Small intestine (tissue), 7 donors: ENCODE results near the gene PSD. TPM values are rescaled to one million over a fixed set of nuclear protein-coding genes. Genes with fewer than 3 reads are reported as not detected.

Experiments used
- DNase-seq, 2 donors: peaks; one replicate each; pipeline versions ENCODE4 v3.0.0 to v3.0.0-alpha.2; 2013
- FAIRE-seq: peaks from 2 replicates; lab custom pipeline; 2012; peaks lifted over from hg19 to GRCh38; lab: Jason Lieb, UNC
- H3K27ac ChIP-seq, 3 donors: one replicate each; pipeline ENCODE4 v1.5.1; 2013; ENCODE audit warnings: low read length in 2 of 3, mild to moderate bottlenecking in 2 of 3, control low read depth in 1 of 3, inconsistent platforms in 1 of 3, low read depth in 1 of 3, moderate library complexity in 1 of 3
- H3K27me3 ChIP-seq, 3 donors: one replicate each; pipeline ENCODE4 v1.6.1; 2013; ENCODE audit warnings: low read length in 3 of 3, inconsistent platforms in 1 of 3; ENCODE audit not compliant: control insufficient read depth in 3 of 3, insufficient read depth in 3 of 3
- H3K36me3 ChIP-seq, 3 donors: one replicate each; pipeline ENCODE4 v1.6.1; 2013; ENCODE audit warnings: low read length in 3 of 3, inconsistent platforms in 1 of 3, low read depth in 1 of 3, mild to moderate bottlenecking in 1 of 3, moderate library complexity in 1 of 3; ENCODE audit not compliant: control insufficient read depth in 3 of 3, insufficient read depth in 2 of 3
- H3K4me1 ChIP-seq, 3 donors: one replicate each; pipeline ENCODE4 v1.6.1; 2013; ENCODE audit warnings: low read length in 2 of 3, inconsistent platforms in 1 of 3, low read depth in 1 of 3, mild to moderate bottlenecking in 1 of 3, moderate library complexity in 1 of 3; ENCODE audit not compliant: control insufficient read depth in 3 of 3, insufficient read depth in 2 of 3
- H3K4me3 ChIP-seq, 3 donors: one replicate each; pipeline ENCODE4 v1.5.1; 2013; ENCODE audit warnings: low read length in 3 of 3, control low read depth in 1 of 3, inconsistent platforms in 1 of 3, low read depth in 1 of 3, mild to moderate bottlenecking in 1 of 3, moderate library complexity in 1 of 3
- H3K9me3 ChIP-seq, 2 donors: one replicate each; pipeline ENCODE4 v1.6.1; 2013; ENCODE audit warnings: low read depth in 1 of 2, low read length in 1 of 2; ENCODE audit not compliant: control insufficient read depth in 2 of 2, insufficient read depth in 1 of 2
- WGBS, 3 donors: extraction: QIAGEN DNeasy Blood & Tissue Kit; methylation state at CpG; one replicate each; pipeline ENCODE4 v1.1.7; 2013; 5-methylcytosine and 5-hydroxymethylcytosine counted together
- polyA plus RNA-seq, 4 donors: library from polyadenylated mRNA; stranded (reverse) in 3 of 4; unstranded in 1 of 4; fragments of 200-250 nt in 3 of 4; fragments of 120-200 nt in 1 of 4; gene quantifications; one replicate each; pipeline versions ENCODE4 v1.2.1 to v1.2.3, GENCODE V29; 2013
- donor health status: healthy with polysubstance abuse.
- donor health status: control.
- donor health status: control.
- donor health status: Bipolar disorder and iron deficiency.
- donor health status: healthy.

Gene PSD
- polyA plus RNA-seq, 4 donors: 1.1 to 30.6 (median 2.9) TPM

DNA sequence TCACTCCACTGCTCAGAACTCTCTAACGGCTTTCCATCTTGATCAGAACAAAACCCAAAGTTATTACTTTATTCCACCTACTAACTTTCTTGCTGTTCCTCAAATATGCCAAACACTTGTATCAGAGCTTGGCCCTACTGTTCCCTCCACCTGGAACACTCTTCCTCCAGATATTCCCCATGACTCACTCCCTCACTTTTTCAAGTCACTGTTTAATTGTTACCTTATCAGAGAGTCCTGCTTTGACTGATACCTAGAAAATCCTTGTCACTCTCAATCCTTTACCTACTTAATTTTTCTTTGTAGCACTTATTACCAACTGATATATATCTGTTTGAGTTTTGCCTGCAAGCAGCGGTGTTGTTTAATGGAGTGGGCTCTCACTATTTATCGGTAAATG is 28.7 kb downstream of the PSD start:
- no peaks in the 10 kb centered on the region for H3K36me3 ChIP-seq
- DNase-seq: no peak
- FAIRE-seq: no peak
- 65 to 87% (median 78%) methylated on average over 3 of the region's 3 CpGs for WGBS, 3 donors
- peaks cover 0 to 2% (median 0%) of the 10 kb centered on the region in 3 donors for H3K4me1 ChIP-seq
- H3K27ac ChIP-seq: no peak overlapping the region
- peaks cover 0 to 7% (median 0%) of the 10 kb centered on the region in 3 donors for H3K27me3 ChIP-seq
- no peaks in the 10 kb centered on the region for H3K9me3 ChIP-seq
- H3K4me3 ChIP-seq: no peak overlapping the region

DNA sequence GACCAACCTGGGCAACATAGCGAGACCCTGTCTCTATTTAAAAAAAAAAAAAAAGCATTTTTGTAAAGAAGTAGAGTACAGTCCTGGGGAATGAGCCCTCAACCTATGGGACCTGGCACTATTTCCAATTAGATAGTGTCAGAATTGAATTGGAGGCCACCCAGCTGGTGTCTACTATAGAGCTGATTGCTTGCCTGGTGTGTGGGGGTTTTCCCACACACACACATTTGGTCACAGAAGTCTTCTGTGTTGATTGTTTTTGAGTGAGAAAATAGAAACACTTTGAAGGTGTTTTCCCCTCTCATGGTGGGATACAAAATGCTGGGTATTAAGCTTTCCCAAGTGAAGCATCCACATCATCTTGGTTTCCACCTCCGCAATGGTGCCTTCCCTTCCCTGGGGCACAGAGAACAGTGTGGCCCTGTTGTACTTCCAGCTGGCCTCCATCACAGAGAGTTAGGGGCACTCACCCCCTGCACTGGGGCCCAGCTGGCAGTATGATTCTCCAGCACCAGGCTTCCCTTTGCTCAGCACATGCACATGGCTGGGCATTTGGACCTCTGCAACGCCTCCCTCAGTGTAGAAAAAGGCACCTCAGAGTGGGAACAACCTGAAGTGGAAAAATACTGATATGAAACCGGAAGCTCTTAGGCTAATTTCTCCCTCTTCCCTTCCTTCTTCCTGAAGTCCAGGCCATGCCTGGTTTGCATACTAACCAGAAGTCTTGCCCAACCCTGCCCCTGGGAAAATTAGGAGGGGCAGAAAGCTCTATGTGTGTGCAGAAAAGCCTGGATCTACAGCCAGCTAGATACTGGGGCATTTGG is 33.8 kb downstream of the PSD start:
- H3K4me3 ChIP-seq: no peak overlapping the region
- no peak overlapping the region for H3K27ac ChIP-seq
- H3K4me1 ChIP-seq: no peaks in the 10 kb centered on the region
- no peak for FAIRE-seq
- DNase-seq: no peak
- peaks cover 14 to 43% (median 18%) of the 10 kb centered on the region in 3 donors for H3K36me3 ChIP-seq
- 64 to 69% (median 68%) methylated on average over 4 of the region's 4 CpGs for WGBS, 3 donors
- no peaks in the 10 kb centered on the region for H3K9me3 ChIP-seq
- no peaks in the 10 kb centered on the region for H3K27me3 ChIP-seq

DNA sequence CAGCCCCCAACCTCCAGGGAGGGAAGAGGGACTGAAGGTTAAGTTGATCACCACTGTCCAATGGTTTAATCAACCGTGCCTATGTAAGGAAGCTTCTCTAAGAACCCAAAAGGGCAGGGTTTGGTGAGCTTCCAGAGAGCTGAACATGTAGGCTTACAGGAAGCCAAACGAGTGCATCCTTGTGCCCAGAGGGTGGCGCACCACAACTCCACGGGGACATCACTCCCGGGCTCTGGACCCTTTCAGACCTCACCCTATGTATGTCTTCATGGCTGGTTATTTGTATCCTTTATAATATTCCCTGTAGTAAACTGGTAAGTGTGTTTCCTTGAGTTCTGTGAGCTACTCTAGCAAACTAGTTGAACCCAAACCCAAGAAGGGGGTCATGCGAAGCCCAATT is 34.5 kb downstream of the PSD start:
- H3K4me3 ChIP-seq: no peak overlapping the region
- no peak overlapping the region for H3K27ac ChIP-seq
- peaks cover 22 to 51% (median 22%) of the 10 kb centered on the region in 3 donors for H3K36me3 ChIP-seq
- no peak for FAIRE-seq
- no peaks in the 10 kb centered on the region for H3K4me1 ChIP-seq
- no peaks in the 10 kb centered on the region for H3K27me3 ChIP-seq
- 50 to 66% (median 65%) methylated on average over 6 of the region's 6 CpGs for WGBS, 3 donors
- no peak for DNase-seq
- H3K9me3 ChIP-seq: no peaks in the 10 kb centered on the region

DNA sequence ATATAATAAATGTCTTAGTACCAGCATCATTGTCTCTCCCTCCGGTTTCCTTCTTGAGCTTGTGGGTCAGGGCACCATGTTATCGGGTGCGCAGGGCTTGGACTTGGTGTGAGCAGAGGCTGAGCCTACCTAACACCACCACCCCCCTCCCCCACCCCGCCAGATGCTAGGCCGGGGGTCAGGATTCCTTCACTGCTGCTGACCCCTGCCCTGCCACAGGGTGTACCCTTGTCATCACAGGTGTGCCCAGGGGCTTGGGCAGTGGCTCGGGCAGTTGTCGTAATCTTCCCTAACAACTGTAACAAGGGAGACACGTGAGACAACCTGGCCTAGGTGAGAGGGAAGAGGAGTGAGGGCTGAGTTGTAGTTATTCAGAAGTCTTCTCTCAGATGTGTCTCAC is 35.7 kb downstream of the PSD start:
- no peak overlapping the region for H3K4me3 ChIP-seq
- H3K27me3 ChIP-seq: no peaks in the 10 kb centered on the region
- DNase-seq (no peak), FAIRE-seq (no peak)
- WGBS, 3 donors: 92 to 94% (median 93%) methylated on average over 8 of the region's 8 CpGs
- H3K27ac ChIP-seq: no peak overlapping the region
- no peaks in the 10 kb centered on the region for H3K4me1 ChIP-seq
- peaks cover 22 to 59% (median 28%) of the 10 kb centered on the region in 3 donors for H3K36me3 ChIP-seq
- no peaks in the 10 kb centered on the region for H3K9me3 ChIP-seq

DNA sequence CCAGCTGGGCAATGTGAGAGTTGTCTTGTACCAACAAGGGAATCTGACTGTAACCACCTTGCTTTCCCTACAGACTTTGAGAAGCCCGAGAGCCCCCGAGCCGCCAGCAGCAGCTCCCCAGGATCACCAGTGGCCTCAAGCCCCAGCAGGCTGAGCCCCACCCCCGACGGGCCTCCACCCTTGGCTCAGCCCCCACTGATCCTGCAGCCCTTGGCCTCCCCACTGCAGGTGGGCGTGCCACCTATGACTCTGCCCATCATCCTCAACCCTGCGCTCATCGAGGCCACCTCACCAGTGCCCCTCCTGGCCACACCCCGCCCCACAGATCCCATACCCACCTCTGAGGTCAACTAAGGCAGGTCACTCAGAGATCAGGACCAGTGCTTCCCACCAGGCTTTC is 36.6 kb downstream of the PSD start:
- WGBS, 3 donors: 83 to 89% (median 89%) methylated on average over 9 of the region's 9 CpGs
- peaks cover 22 to 64% (median 28%) of the 10 kb centered on the region in 3 donors for H3K36me3 ChIP-seq

DNA sequence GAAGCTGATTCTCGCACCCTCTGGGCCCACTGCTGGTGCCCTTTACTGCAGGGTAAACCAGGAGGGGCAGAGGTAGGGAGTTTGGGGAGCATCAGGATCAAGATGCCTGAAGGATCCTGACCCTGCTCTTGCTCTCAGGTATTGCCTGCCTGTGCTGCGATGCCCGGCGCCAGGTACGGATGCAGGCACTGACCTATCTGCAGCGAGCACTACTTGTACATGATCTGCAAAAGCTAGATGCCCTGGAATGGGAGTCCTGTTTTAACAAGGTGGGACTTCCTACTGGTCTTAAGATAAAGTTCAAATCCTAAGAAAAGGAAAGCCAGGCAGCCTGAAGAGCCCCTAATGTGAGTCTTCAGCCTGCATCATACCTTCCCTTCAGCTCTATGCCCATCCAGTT is 39.2 kb downstream of the PSD start:
- no peak for FAIRE-seq
- Histone ChIP-seq H3K4me3 (no peak overlapping the region), H3K27ac (no peak overlapping the region), H3K4me1 (no peaks in the 10 kb centered on the region), H3K36me3 (peaks cover 32 to 87% (median 42%) of the 10 kb centered on the region in 3 donors), H3K9me3 (no peaks in the 10 kb centered on the region), H3K27me3 (no peaks in the 10 kb centered on the region)
- no peak for DNase-seq
- 95 to 98% (median 95%) methylated on average over 6 of the region's 6 CpGs for WGBS, 3 donors

More for the DNA sequence above, 36.6 kb downstream of the PSD start:
- Histone ChIP-seq H3K4me3 (no peak overlapping the region), H3K4me1 (no peaks in the 10 kb centered on the region), H3K27ac (no peak overlapping the region), H3K27me3 (no peaks in the 10 kb centered on the region), H3K9me3 (no peaks in the 10 kb centered on the region)
- FAIRE-seq: no peak
- DNase-seq: no peak

DNA sequence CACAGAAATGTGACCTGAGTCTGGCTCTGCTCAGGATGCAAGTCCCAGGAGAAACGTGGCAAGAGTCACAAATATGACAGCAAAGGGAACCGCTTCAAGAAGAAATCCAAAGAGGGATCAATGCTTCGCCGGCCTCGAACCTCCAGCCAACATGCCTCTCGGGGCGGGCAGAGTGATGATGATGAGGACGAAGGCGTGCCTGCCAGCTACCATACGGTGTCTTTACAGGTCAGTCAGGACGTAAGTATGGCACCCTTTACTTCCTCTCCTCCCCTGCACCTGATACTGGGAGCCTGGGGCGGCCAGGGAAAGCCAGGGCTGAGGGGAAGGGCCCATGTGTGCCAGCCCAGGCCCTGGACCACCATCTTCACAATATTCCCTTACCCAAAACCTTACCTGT is 41.7 kb downstream of the PSD start:
- Histone ChIP-seq H3K27me3 (no peaks in the 10 kb centered on the region), H3K4me1 (no peaks in the 10 kb centered on the region), H3K27ac (no peak overlapping the region), H3K9me3 (no peaks in the 10 kb centered on the region), H3K36me3 (peaks cover 23 to 75% (median 38%) of the 10 kb centered on the region in 3 donors), H3K4me3 (no peak overlapping the region)
- DNase-seq (no peak), FAIRE-seq (no peak)
- 90 to 95% (median 95%) methylated on average over 11 to 12 of the region's 12 CpGs for WGBS, 3 donors

DNA sequence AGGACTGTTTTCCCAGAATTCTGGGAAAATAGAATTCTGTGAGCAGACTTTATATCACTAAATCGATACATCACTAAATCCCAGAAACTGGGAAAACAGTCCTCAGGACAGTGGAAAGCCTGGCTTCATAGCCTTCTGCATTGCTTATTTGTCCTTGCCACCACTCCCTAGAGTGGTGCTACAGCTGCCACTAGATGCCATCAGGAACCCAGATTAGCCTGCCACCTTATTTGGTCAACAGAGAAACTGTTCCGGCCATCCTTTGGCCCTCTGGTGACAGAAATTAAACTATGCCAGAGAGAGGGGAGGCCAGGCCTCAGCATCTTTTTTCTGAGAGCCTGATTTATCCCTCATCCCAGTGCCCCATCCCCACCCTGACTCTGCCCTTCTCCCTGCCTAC is 42.7 kb downstream of the PSD start:
- Histone ChIP-seq H3K36me3 (peaks cover 19 to 72% (median 38%) of the 10 kb centered on the region in 3 donors), H3K4me3 (no peak overlapping the region), H3K27me3 (no peaks in the 10 kb centered on the region), H3K9me3 (peaks cover 0 to 4% of the 10 kb centered on the region in 2 donors), H3K27ac (no peak overlapping the region), H3K4me1 (no peaks in the 10 kb centered on the region)
- 90 to 94% (median 92%) methylated on average over 2 of the region's 2 CpGs for WGBS, 3 donors
- FAIRE-seq: no peak
- DNase-seq: no peak
